HL-60 (cell line): ENCODE results near the gene GNPTAB.

Source experiments
- GABPA ChIP-seq: IDR thresholded peaks from 2 replicates; pipeline ENCODE4 v1.6.1; 2012; ENCODE audit warnings: low read depth
- POLR2AphosphoS5 ChIP-seq: IDR thresholded peaks from 2 replicates; pipeline ENCODE4 v1.6.1; 2012; ENCODE audit warnings: low read depth
- REST ChIP-seq: IDR thresholded peaks from 2 replicates; pipeline ENCODE4 v1.6.1; 2012; ENCODE audit warnings: low read depth; ENCODE audit not compliant: insufficient replicate concordance
- SPI1 ChIP-seq: IDR thresholded peaks from 2 replicates; pipeline ENCODE4 v1.6.1; 2012; ENCODE audit warnings: low read depth, mild to moderate bottlenecking, borderline replicate concordance
- TF ChIP-seq, protein P1 (sequence below): IDR thresholded peaks from one replicate; pipeline ENCODE4 v1.5.1; 2011; ENCODE audit warnings: low read length, control low read depth, inconsistent platforms; ENCODE audit not compliant: insufficient read depth

GRCh38 chr12:101749657-101750056, 81.1 kb downstream of the GNPTAB start:
- TF ChIP-seq, protein P1, sequence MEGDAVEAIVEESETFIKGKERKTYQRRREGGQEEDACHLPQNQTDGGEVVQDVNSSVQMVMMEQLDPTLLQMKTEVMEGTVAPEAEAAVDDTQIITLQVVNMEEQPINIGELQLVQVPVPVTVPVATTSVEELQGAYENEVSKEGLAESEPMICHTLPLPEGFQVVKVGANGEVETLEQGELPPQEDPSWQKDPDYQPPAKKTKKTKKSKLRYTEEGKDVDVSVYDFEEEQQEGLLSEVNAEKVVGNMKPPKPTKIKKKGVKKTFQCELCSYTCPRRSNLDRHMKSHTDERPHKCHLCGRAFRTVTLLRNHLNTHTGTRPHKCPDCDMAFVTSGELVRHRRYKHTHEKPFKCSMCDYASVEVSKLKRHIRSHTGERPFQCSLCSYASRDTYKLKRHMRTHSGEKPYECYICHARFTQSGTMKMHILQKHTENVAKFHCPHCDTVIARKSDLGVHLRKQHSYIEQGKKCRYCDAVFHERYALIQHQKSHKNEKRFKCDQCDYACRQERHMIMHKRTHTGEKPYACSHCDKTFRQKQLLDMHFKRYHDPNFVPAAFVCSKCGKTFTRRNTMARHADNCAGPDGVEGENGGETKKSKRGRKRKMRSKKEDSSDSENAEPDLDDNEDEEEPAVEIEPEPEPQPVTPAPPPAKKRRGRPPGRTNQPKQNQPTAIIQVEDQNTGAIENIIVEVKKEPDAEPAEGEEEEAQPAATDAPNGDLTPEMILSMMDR, result no peak
- no peak for TF ChIP-seq REST
- 0 out of 2 replicates have a peak, but pooled peaks have one; percentile 23 for TF ChIP-seq POLR2AphosphoS5
- TF ChIP-seq GABPA, result no peak
- TF ChIP-seq SPI1, result no peak
